GM18508 (cell line): ENCODE measurements around the gene MAP2K5.

Experiments
- ATAC-seq: cut with Tn5 transposase; IDR thresholded peaks from one replicate; pipeline ENCODE4 v1.9.1; 2021; ENCODE audit warnings: moderate number of reproducible peaks; ENCODE audit not compliant: insufficient read depth, unreplicated experiment

The MAP2K5 gene

DNA sequence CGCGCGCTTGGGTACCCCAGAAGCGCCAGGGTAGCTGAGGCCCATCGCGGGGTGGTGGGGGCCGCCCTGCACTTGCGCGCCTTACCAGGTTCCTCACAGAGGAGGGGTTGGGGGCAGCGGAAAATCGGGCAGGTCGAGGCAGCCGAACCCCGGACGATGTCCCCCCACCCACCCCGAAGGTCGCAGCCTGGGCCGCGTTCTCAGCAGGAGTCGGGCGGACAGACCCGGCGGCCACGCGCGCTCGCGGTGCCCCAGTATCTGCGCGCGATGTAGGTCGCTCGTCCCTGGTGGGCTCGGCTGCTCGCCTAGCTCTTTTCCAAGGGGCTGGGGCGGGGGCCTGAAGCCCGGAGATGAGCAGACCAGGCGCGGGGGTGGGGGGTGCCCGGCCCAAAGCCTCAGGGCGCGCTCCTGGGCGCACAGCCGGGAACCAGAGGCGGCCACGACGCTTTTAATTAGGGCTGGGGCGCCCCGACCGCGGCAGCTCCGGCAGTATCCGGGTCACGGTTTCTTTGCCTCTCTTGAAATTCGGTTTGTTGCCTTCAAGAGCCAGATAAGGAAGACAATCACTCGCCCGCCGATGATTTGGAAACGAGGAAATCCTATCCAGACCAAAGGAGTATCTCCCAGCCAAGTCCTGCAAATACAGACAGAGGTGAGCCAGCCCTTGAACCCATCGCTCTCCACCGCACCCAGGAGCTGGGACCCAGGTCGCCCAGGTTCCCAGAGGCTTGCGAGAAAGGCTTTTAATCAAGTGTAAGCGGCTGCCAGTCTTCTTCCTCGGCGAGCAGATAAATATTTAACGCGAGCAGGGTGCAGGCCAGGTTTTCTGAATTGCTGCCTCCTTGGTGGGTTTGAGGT lies 287.4 kb downstream of the MAP2K5 start:
- ATAC-seq, result no peak

DNA sequence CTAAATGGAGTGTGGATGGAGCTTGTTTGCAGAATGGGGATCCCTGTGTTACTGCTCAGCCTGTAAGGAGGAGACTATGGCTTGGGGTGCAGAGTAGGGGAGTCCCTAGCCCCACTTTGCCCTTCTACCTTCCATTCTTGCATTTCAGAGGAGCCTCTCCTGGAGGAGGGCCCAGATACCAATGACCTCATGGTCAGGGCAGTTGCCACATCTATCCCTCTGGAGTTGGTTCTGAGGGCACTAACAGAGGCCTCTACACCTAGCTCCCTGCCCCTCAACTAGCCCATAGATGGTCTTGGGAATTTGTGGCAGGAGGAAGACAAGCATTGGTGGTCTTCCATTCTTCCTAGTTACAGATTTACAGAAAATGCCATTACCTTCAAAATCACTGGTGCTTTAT lies 288.9 kb downstream of the MAP2K5 start:
- ATAC-seq, result no peak

DNA sequence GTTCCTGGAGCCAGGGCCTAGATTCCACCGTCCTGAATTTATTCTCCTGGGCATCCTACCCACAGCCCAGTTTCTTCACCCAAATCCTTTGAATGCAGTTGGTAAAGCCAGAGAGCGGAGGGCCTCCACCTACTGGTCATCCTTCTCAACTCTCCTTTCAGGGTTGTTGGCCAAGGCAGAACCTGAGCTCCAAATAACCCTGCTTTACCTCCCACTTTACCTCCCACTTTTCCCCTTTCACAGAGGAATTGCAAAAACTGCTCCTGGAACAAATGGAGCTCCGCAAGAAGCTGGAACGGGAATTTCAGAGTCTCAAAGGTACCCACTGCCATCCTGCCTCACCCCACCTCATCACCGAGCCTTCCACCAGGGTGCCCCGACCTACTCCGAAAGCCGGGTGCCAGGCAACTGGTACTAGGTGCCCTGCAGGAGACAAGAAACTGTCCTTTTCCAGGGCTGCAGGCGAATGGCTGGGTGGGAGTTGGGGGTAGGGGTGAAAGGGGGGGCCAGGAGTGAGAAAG lies 289.6 kb downstream of the MAP2K5 start:
- no peak for ATAC-seq

DNA sequence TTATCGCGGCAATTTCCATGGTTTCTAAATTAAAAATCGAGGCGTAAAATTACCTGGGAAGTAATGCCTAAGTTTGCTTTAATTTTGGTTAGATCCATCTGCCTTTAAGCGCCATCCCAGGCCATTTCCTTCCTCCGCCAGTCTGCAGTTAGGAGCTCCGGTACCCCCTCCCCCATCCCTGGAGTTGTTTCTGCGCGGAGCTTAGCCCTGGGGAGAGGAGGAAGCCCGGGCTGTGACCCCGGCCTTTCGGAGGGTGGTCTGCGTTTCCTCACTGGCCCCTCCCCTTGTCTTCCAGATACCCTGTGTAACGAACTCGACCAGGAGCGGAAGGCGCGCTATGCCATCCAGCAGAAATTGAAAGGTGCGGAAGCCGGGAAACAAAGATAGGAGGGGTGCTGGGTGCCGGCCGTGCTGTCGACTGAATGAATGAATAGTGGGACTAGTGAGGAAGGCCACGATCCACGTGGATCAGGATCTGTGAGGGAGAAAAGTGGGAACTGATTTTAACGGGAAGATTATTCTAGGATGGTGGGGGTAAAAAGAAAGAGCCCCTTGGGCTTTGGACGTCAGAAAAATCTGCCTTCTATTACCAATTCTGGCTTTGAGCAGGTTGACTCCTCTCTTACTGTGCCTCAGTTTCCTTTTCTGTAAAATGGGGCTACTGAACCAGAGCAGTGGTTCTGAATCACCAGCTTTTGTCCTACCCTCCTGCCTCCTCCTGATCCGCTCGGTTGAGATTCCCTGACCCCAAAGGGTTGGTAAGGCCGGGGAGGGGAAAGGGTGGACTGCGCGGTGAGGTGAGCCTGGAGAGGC lies 290.6 kb downstream of the MAP2K5 start:
- no peak for ATAC-seq

DNA sequence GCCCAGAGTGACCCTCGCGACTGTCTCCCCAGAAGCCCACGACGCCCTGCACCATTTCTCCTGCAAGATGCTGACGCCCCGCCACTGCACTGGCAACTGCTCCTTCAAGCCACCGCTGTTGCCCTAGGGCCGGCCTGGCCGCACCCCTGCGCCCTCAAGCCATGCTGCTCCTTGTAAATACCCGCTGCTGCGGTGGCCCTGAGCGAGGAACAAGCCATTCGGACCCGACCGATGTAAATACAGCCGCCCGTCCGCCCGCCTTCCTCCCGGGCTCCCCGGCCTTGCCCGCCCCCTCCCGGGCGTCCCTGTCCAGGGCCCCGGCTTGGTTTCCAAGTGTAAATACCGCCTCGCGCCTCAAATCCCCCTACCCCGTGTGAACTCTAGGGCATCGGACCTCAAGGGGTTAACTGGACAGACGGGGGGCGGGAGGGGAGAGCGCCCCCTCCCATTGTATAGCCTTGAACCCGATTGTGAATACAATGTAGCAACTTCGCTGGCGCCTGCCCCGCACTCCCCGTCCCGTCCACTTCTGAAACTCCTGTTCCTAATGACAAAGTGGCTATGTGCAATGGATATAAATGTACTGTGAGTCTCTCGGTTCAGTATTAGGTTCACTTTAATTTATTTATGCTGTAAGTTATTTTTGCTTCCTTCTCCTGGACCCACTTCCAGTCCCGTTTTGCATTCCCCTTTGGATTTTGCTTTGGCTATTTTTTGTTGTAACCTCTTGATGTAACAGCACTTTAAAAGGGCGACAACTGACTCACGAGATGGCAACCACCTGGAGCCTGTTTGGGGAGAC lies 291.4 kb downstream of the MAP2K5 start:
- ATAC-seq, result no peak

DNA sequence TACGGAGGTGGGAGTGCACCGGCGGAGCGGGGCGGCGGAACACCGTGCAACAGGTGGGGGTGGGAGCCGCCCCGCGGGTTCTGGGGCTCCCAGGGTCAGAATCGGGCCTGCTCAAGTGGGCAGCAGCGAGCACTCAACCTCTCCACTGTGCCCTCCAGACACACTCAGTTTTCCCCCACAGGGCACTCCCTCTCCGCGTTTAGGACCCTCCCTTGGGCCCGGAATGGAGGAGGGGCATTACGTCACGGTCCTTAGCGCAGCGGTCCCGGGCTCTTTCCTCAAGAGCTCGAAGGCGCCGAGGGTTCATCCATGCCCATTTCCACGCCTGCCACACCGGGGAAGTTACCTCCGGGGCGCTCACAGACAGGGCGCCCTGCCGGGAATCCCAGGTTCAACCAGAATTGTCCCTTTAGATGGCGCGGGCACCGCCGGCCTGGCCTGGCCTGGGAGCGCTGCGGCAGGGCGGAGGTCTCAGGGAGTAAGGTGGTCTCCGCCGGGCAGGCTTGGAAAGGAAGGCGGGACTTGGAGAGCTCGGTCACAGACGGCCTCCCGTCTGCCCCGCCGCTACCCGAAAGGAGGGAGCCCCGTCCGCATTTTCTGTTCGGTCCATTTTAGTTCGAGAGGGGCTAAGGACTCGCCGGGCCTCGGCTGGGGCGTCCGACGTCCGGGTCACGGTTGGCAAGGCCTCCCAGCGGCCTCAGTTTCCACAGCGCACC lies 292.2 kb downstream of the MAP2K5 start:
- ATAC-seq, result no peak

DNA sequence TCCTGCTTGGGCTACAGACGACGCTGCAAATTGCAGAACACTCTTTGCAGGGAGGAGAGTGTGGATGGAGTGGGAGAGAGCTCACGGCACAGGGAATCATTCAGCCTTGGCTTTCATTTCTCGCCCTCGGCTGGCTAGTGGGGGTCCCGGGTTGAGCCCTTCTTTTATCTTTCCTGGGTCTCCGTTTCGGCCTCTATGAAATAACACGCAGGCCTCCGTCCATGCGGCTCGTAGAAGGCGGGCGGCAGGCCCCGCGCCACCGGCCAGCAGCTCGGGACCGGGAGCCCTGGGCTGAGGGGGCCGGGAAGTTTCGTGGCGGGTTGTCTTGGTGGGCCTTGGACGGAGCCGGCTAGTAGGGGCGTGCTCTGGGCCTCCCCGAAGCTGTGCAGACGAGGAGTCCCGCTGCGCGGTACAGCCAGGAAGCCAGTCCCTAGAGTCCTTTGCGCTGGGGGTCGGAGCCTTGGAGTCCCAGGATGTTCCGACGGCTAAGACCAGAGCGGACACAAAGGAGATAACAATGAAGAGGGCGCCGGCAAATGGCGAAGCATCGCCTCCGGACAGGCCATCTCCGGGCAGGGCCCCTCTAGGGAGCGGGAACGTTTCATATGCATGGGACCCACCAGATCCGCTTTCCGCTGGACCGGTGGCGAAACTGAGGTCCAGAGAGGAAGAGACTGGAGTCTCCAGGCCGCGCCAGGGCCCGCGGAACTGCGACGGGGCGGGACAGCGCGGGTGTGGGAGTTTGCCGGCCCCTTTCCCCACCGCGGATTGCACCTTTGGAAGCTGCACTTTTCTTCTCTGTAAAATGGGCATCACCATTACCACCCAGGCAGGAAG lies 293.0 kb downstream of the MAP2K5 start:
- no peak for ATAC-seq

DNA sequence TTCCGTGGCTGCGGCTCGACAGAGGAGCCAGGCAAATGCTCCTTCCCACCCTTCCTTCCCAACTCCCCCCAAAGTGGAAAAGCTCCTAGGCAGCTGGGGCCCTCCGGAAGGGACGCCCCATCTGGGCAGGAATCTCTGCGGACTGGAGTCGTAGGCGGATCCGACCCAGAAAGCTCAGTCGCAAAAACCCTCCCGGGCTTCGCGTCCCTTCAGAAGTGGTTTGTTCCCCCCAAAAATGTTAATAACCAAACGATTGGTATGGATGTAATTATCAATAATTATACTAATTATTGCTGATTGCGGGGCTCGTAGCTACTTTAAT lies 293.6 kb downstream of the MAP2K5 start:
- ATAC-seq, result no peak

DNA sequence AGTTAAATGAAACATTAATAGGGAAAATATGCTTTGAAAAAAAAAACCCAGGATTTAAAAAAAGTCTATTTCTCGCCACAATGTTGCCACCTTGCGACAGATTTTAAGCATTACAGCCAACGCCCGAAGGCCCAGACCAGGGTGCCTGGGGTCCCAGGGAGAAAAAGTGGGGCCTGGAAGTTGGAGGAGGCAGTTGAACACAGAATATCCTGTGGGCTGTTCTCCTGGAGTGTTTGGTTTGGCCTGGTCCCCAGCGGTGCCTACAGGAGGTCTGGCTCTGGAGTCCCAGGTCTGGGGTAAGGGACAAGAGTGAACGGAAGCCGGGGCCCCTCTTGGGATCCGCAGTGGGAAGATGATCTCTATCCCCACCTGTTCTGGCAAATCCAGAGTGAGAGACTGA lies 294.0 kb downstream of the MAP2K5 start:
- no peak for ATAC-seq

DNA sequence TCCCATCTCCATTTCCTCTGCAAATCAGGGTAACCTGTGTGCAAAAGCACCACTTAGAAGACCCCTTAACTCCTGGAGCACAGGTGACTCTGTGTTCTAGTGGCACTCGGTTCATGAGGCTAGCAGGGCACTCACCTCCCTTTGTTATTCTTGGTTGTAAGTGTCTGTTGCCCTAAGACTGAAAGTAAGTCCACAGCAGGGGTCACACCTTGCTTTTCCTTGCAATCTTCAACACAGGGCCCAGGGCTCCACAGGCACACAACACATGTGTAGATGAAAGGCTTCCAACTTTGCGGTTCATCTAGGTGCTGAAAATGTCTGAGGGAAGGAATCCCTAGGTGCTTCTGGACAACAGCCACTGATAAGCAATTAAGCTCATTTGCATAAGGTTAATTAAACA lies 294.5 kb downstream of the MAP2K5 start:
- ATAC-seq, result no peak

DNA sequence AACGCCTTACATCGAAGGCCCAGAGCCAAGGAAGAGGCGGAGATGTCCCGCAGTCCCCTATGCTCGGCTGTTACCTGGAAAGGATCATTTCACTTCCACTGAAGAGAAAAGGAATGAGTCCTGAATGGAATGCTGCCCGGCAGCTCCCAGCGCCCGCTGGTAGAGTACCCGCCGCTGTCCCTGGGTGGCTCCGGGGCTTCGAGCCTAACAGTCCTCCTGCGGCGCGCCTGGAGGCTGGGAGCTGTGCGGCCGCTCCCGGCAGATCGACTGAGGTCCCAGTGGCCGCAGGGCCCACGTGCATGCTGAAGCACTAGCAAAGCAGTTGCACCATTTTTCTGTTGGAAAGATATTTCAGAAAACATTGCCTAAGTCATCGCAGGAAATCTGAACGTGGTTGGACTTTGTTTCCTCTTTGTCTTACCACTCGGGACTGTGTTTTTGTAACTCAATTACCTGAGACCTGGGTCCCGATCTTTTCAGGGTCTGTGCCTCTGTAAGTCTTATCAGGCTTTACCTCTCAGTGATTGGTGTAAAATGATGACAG lies 296.4 kb downstream of the MAP2K5 start:
- ATAC-seq, result no peak

DNA sequence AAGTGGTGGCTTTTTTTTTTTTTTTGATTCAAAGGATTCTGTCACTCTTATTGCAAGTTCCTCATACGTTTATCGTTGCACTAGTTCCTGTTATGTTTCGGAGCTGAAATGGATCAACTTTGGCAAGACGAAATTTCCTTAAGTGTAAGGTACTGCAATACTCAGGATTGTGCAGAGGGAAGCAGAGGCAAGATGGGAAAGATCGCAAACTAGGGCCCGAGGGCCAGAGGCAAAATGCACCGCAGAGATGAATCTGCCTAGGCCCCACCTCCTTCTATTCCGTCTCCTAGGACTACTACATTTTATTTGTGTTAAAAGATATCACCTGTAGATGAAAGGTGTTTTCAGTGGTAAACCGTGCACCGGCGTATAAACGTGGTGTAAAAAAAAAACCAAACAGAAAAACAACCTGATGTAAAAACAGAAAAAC lies 297.0 kb downstream of the MAP2K5 start:
- ATAC-seq, result no peak

DNA sequence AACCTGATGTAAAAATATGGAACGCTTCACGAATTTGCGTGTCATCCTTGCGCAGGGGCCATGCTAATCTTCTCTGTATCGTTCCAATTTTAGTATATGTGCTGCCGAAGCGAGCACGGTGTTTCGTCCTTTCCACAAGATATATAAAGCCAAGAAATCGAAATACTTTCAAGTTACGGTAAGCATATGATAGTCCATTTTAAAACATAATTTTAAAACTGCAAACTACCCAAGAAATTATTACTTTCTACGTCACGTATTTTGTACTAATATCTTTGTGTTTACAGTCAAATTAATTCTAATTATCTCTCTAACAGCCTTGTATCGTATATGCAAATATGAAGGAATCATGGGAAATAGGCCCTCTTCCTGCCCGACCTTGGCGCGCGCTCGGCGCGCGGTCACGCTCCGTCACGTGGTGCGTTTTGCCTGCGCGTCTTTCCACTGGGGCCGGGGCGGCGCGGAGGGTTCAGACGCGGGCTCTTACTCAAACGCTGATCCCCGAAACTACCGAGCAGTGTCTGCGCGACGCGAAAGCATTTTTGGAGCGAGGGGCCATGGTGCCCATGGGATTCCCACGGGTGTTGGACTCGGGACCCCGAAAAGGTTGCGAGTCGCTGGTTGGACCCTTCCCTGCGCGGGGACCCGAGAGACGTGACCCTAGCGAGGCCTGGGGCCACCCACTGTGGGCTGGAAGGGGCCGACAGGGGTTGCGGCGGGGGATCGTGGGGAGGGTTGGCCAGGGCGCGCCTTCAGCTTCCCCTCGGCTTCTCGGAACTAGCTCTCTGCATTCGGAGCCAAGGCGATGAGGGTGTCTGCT lies 297.6 kb downstream of the MAP2K5 start, which contains the start of gene RNU6-1:
Gene RNU6-1, minus strand, starts transcription at position 117 of the 820 bp plus-strand sequence.
- no peak for ATAC-seq

DNA sequence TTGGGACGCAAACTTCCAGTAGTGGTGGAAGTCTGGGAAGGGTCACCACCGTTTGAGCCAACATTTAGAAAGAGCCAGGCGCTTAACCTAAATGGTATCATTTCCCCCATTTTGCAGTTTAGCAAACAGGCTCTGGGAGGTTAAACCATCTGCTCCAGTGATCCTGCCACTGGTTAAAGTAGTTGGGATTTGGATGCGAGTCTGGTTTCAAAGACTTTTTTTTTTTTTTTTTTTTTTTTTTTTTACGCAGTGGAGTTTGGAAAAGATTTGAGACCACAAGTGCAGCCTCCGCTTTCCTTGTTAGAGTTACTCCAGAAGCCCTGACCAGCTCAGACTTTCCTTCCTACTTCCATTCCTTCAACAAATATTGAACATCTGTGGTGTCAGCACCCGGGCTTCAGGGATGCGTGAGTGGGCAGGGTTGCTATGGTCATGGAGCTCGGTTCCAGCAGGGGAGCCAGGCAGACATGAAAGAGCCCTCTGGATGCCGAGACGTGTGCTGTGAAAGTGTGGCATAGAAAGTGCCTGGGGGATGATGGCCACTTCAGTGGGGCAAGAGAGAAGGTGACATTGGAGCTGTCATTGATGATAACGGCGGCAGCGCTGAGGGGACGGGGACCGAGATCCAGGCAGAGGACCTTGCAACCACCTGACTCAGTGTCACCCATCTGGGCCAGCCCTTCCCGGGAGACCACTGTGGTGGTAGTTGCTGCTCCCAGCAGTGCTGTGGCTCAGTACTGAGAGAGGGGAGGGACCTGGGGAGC lies 298.4 kb downstream of the MAP2K5 start:
- ATAC-seq, result no peak

DNA sequence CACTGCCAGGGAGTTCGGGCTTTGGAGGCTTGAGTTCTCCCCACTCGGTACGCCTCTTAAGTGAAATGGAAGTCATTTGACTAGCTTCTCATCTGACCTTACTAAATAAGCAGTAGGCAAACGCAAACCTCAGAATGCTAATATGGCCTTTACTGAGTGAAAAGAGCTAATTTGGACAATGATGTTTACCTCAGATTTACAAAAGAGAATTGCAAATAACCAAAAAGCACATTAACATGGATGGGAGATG lies 298.9 kb downstream of the MAP2K5 start:
- no peak for ATAC-seq

DNA sequence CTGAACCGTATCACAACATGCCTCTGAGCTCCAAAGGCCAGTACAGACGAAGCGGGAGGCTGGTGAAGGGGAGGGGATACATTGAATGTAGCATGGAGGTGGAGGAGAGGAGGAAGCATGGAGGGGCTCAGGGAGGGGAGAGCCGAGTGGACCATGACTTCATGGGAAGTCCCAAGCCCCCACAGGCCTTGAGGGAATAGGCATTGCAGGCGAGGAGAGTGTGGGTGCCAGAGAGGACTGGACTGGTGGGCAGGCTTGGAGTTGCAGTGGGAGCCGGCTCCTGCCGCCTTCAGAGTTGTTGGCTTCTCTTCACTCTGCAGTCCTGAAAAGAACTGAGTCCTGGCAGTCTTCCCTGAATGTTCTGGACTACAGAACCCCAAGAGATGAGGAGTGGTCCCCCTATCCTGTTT lies 300.6 kb downstream of the MAP2K5 start:
- no peak for ATAC-seq

DNA sequence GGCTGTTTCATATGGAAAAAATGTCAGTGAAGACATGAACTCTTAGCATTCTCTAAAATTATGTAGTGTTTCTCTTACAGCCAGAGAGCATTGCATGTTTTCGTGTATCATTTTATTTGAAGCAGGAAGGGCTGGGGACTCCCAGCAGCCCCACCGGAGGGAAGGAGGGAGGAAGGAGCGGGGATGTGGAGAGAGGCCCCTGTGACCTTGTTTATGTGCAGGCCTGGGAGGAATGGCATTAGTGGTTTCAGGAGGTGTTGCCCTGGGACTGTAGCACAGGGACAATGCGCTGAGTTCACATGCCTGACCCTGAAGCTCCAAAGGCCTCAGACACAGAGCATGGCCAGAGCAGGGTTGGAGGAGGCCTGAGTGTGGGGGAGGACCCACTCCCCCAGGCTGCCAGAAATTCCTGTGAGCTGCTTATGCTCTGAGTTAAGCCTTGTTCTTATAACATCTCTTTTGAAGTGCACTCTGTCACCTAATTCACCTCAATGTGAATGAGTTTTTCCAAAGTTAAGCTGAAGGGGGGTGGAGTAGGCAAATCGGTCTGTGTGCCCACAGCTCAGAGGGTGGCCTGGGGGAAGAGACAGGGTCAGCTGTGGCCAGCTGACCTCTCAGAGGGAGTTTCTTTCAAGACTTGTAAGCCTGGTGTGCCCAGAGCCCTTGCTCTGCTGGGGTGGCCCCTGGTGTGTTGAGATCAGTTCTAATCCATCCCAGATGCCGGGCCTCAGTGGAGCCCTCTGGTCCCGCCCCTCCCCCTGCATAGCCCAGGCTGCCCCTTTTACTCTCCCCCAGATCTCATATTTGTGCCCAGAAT lies 301.3 kb downstream of the MAP2K5 start:
- ATAC-seq, result no peak
